ENCODE results near the gene GPNMB.
A peak's percentile ranks its signal among the peaks of the same experiment; 100 is the strongest.
"Not testable (repeated sequence)": the region's sequence is repeated elsewhere in the genome, so short reads cannot be mapped to it uniquely, and the experiment has no call there.

Gene GPNMB
- 0.38 to 0.63 (median 0.39) reads per million in 3 experiments for total RNA-seq

DNA sequence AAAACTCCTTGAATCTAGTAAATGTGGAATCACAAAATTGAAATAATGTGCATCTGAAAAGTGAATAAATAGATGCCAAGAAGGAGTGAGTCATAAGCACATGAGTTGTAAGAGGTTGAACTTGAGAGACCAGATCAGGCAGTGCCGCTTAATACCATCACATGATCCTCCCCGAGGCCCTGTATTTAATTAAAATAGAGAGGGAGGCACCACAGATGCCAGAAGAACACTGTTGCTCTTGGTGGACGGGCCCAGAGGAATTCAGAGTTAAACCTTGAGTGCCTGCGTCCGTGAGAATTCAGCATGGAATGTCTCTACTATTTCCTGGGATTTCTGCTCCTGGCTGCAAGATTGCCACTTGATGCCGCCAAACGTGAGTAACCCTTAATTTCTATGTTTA, at the start of gene GPNMB:
TSS of gene GPNMB (plus strand) at position 221 of the 400 bp plus-strand sequence. CDS start at position 304, 83 bp downstream.
- DNase-seq = no peak

DNA sequence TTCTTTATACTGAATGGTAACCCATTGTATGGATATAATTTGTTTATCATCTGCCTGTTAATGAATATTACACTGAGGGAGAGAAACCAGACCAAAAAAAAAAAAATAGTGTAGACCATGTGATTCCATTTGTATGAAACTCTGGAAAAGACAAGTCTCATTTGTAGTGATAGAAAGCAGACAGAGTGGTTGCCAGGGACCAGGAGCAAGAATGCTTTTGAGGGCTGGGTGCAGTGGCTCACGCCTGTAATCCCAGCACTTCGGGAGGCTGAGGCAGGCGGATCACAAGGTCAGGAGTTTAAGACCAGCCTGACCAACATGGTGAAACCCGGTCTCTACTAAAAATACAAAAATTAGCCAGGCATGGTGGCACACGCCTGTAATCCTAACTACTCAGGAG, 48.8 kb upstream of the GPNMB start:
- not testable (repeated sequence) for DNase-seq

DNA sequence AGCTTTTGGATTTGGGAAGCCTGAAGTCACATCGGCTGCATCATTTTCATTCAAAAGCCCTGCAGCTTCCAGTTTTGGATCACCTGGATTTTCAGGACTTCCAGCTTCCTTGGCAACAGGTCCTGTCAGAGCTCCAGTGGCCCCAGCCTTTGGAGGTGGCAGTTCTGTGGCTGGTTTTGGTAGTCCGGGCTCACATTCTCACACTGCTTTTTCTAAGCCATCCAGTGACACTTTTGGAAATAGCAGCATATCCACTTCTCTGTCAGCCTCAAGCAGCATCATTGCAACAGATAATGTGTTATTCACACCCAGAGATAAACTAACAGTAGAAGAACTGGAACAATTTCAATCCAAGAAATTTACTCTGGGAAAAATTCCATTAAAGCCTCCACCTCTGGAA, 46.2 kb upstream of the GPNMB start:
- no peak for DNase-seq

DNA sequence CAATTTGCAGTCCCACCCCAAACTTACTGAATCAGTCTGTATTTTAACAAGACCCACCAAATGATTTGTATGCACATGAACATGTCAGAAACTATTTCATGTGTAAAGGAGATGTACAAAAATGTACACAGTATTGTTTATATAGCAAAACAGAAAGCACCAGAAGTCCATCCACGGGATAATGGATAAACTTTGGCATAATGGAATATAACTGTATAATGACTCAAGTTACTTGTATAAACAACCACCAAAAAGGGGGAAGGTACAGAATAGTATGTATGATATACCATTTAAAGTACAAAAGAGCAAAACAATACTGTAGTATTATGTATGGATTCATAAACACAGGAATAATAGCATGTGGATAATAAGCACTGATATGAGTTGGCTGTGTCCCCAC, 42.3 kb upstream of the GPNMB start:
- DNase-seq = no peak

DNA sequence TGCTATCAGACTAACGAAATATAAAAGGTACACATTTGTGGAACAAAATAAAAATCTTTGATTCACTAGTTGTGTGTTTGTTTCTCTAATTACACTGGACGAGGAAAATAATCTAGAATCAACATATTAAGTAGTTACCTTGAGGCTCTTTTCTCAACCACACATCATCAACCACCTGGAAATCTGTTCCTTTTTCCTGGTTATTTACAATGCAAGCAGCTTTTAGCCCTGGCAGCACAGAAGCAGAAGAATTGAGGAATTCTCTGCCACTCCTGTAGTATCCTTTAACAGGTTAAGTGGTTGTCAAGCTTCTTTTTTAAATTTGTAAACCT, 41.0 kb upstream of the GPNMB start:
- no peak for DNase-seq

DNA sequence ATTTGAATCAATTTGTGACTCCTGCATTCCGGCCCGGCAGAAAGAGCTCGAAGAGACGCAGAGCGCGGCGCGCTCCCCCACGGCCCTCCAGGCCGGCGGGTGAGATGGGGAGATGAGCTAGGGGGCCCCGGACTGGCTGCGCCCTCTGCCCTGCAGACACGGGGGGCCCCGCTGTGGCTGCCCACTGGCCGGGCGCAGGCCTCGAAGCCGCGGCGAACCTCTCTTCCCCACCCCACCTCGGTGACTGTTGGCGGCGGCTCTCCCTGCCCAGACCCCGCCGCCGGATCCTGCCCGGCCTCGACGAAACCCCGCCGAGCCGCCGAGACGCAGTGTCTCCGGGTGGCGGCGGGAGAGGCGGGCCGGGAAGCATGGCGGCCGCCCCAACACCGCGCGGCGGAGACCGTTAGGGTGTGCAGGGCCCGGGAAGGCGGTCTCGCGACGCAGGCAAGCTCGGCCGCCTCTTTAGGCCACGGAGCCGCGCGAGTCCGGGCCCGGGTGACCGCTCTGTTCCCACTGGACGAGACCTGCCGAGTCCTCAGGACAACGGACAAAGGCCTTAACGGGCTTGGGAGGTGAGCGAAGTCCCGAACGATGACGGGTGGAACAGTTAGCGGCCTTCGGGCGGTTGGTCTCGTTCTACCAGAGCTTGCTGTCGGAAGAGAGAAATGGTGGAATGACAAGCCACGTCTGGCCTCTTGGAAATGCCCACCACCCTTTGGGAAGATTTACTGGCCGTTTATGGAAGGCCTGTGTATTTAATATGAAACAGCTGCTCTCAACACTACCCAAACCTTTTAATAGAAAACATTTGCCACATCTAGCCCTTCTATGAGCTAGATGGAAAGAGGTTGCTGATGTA, 40.4 kb upstream of the GPNMB start:
- DNase-seq = peak; percentile 3

DNA sequence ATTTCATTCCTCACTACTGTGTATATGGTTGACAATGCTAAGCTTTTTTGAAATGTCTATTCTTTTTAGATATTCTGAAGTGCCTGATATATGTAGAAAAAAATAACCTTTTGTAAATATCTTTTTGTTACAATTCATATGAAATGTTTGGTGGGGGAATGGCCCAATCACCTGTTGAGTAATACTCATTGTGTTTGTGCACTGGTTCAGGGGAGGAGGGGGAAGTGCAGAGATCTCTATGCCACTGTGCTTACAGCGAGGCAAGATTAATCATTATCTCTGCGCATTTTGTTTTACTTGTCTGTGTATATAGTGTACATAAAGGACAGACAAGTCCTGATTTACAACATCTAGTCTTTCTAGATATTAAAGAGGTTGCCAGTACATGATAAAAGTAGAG, 39.6 kb upstream of the GPNMB start:
- no peak for DNase-seq

DNA sequence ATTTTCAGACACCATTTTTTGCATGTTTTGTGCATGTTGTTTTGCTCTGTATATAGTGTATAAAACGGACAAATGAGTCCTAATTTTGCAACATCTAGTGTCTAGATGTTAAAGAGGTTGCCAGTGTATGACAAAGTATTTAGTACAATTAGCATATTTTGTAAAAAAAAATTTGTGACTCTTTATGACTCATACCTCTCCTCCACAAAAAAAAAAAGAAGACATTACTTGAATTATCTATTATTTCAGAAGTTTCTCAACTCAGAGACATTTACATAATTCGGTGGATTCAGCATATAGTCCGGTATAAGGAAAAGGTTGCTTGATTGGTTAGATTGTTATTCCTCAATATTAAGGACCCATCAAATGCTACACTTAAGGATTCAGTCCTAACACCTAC, 38.7 kb upstream of the GPNMB start:
- no peak for DNase-seq

DNA sequence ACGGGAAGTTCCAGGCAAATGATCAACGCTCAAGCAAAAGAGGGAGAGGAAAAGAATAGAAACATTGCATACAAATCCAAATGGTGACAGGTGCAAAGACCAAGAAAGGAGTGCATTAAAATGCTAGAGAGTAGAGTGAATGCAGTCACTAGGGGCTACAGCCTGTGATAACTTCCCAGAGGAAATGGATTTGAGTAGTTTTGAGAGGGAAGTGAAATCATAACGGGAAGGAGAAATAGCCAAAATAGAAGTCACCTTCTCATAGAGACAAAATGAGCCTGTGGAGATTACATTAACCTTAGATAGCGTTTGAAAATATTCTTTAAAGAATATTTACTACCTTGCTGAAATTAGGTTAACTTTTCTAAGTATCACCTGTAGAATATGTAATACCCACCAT, 38.3 kb upstream of the GPNMB start:
- DNase-seq = no peak

DNA sequence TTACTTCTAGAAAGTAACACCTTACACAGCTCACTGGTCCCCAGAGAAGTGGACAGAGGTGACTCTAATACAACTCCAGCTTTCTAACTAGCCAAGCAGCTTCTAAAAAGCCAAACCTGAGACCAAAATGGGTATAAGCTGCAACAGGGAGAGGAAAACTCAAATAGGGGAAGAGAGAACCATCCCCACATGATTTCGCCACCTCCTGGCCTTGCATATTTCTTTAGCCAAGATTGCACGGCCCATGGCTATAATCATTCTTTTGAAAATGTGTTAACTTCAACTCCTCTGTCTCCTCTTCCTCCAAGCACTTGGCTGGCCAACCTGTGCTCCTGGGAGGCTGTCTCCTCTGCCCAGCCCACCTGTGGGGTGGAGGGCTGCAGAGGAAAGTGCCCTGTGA, 36.1 kb upstream of the GPNMB start:
- DNase-seq = no peak

DNA sequence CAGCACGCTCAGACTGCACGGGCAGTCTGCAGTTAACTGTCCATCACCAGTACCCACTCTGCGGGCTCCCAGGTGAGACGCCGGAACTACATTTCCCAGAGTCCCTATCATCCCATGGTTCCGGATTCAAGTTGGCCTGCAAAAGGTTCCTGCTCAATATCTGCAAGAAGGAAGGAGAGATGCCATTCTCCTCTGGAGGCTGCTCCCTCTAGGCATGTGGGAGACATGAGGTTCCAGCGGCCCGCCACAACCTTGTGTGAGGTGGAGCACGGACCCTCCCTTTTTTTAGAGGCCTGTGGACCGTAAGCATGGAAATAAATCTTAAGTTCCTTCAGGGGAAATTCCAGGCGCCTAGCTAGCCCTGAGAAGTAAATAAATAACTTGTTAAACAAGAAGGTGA, 35.0 kb upstream of the GPNMB start:
- no peak for DNase-seq

DNA sequence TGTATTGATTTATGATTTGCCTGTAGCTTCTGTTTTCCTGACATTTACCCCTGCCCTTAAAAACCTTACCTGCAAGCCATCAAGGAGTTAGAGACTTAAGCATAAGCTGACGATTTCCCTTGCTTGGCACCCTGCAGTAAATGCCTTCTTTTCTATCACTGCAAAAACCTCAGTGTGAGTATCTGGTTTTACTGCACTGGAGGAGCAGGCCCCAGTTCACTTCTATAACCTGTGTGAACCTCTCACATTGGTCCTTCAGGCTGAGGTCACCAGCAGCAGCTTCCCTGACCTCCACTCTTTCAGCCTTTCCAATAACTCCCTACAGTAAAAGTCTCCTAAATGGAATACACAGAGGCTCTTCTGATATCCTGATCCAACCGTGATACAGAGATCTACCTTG, 34.2 kb upstream of the GPNMB start:
- no peak for DNase-seq

DNA sequence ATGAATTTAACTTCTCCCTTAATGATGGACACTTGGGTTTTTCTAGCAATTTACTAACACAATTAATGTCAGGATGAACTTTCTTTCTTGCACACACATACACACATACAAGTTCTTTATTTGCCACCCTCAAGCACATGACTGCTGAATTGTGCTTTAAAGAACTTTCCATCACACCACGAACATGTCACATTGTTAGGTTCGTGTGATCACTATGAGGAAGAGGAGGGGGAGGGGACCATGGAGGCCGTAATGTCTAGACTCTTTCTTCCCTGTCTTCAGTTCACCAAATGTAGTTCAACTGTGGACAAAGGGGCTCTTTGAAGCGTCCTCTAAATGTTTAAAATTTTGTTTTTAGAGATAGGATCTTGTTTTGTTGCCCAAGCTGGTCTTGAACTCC, 33.7 kb upstream of the GPNMB start:
- DNase-seq = no peak

DNA sequence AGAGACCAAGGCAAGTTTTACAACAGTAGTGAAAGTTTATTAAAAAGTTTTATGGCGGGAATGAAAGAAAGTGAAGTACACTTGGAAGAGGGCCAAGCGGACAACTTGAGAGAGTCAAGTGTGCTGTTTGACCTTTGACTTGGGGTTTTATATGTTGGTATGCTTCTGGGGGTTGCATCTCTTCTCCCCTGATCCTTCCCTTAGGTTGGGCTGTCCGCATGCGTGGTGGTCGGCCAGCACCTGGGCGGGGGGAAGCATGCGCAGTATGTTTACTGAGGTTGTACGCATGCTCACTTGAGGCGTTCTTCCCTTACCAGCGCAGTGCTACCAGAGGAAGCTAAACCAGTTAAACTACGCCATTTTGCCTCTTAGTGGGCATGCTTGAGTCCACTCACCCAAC, 32.8 kb upstream of the GPNMB start:
- DNase-seq = no peak

DNA sequence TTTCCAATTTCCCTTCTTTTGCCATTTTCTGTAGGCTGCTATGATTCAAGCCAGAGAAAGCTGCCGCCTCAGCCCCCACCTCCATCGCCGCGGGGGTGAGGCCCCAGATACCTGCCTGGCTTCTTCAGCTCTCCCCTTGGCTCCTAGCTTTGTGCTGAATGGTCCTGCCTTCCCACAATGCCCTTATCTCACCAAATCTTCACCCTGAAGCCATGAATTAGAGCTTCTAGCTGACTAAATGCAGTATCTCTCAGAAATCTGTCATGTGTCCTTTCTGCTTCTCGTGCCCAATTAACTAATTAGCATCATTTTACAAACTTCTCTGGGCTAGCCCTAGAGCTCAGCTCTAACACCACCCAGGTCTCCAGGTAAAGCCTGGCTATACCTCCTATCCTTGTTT, 32.2 kb upstream of the GPNMB start:
- no peak for DNase-seq

DNA sequence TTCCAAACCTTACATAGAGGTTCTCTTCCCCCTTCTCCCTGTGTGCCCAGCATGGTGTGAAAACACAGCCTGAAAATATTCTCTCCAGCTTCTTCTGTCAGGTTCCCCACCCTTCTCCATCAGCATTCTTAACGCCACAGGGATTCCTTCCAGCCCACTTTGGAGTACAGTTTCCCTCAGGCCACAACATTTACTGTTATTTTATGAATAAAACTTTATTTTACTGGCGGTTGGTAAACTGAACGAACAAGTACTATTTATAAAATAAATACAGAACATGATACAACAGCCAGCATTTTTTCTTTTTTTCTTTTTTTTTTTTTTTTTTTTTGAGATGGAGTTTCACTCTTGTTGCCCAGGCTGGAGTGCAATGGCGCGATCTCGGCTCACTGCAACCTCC, 31.6 kb upstream of the GPNMB start:
- DNase-seq = no peak

DNA sequence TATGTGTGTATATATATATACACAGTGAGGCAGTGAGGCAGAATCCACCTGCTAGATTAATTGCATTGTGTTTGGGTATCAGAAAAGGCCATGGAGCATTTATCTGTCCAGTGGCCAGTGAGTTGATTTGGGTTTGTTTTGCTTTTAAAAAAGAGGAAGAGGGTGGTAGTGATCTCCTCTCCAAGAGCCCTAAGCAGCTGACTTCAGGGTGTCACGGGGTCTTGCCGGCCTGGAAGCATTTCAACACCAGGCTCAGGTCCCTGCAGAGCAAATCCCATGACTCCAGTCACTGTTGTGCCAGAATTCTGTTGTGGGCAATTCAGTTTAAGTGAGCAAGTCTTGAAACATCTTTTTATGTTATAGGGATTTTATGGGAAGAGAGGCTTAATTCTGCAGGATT, 30.6 kb upstream of the GPNMB start:
- no peak for DNase-seq

DNA sequence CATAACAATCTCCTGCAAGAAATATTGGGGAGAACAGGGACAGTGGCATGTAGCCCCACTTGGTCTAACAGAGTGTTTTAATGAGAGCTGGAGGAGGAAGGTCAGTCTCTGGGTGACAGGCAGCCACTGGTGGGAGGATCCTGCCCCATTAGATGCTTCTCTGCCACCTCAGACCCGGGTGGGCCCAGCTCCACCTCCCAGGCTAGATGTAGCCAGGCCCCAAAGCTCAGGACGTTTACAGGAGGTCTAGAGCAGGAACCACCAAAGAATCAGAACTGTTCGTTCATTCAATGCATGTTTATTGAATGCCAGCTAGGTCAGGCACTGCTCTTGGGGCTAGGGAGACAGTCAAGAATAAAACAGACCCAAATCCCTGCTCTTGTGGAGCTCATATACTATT, 28.4 kb upstream of the GPNMB start:
- no peak for DNase-seq

DNA sequence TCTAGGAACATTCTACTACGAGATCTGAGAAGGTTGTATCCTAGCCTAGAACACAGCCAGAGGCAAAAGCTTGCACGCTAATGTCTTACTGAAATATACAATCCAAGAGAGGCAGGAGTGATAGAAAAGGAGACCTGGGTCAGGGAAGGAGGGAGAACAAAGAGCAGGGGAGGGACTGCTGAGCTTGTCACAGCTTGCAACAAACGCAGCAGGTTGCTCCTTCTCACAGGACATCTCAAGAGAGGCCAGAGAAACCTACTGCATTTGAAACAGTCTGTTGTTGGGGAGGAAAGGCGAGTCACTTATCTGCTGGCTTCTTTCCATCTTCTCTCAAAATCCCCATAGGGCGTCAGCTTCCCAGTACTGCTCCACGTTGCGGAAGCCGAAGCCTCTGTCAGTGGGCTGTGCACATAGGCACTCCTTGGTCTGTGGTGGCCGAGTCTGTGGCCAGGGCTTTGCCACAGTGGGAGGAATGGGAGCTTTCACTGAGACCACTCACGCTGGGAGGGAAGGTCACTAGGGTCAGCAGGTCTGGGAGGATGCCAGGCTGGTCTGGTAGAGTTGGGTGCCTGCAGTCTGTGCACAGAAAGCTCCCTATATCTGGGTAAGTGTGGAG, 25.8 kb upstream of the GPNMB start:
- no peak for DNase-seq

DNA sequence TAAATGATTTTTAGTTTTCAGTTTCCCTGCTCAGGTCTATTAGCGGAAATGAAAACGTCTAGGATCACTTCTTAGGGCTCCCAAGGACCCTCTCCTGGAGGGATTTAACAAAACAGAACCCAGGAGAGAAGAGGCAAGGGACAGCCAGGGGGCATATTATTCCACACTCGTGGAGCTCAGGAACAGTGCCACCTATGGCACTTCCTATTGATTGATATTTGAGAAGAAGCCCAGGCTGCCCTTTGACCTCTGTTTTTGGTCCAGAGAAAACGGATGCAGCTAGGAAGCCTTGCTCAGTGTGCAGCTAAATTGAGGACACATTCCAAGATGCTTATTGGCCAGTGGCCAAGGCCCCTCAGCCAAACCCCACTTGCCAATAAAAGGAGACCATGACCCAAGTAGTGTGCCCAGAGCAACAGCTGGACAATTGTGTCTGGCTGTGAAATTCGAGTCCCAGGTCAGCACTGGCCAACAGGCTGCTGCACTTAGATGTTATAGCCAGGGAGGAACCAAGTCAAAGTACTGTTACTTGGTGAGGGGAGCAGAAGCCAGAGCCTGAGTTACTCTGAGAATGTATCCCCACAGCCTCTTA, 24.0 kb upstream of the GPNMB start:
- no peak for DNase-seq

DNA sequence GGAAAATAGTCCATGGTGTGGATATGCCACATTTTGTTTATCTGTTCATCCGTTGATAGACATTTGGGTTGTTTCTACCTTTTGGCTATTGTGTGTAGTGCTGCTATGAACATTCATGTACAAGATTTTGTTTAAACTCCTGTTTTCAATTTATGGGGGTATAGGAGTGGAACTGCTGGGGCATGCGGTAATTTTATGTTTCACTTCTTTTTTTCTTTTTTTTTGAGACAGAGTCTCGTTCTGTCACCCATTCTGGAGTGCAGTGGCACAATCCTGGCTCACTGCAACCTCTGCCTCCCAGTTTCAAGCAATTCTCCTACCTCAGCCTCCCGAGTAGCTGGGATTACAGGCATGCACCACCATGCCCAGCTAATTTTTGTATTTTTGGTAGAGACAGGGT, 22.2 kb upstream of the GPNMB start:
- not testable (repeated sequence) for DNase-seq

DNA sequence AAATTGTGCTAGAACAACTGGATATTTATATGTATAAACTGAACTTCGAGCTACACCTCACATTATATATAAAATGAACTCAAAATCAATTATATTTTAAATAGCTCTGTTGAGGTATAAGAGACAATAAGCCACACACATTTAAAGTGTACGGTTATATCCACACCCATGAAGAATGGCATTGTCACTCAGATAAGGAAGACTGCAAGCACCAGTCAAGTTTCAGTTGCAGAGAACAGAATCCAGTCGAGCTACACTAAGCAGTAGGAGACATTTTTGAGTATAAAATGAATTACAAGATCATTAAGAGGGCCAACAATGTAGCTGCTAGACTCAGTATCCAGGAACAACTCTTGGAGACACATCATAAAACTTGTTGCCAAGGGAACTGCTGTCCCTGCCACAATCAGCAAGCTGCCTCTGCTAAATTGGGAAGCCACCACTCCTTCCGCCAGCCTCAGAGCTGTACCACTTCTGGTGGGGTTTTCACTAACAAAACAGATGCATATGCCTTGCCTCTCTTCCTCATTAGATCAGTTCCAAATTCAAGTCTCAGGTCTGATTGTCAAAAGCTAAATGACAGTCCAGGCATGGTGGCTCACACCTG, 19.6 kb upstream of the GPNMB start:
- DNase-seq = no peak

DNA sequence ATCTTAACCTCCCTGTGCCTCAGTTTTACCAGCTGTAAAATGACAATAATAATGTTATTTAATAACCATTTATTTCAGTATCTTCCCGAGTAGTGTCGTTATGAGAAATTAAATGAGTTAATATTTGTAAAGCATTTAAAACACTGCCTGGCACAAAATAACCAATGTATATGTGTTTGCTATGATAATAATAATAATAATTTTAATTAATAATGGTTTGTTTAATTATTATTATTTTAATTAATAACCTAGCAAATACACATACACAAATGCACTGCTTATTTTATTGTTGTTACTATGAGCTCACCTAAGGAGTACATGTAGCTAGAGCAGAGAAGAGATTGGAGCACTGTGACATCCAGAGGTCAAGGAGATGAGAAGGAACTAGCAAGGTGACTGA, 18.2 kb upstream of the GPNMB start:
- DNase-seq = no peak

DNA sequence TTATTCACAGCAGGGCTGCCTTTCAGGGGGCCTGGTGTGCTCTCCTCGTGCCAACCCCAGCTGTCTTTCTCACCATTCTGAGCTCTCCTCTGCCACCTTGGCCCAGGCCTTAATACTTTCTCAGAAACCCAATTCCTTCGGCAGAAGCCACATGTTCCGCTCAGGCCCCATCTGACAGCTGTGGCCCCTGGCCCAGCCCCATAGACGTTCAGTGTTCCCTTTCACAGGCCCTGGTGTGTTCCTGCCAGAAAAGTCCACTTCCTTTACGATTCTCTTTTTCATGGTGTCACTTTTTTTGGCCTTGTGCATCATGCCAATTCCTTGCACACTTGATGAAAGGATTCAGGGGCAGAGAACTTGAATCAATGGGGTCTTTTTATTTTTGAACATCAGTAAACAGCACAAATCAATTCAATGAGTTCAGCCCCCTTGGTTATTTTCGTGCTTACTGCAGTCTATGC, 15.9 kb upstream of the GPNMB start:
- no peak for DNase-seq

Measured in central memory CD4-positive, alpha-beta T cell (primary cell).